GM10266 (cell line): ENCODE data around the gene CHST11.

Experiments
- DNase-seq: peaks from one replicate; pipeline ENCODE4 v3.0.0; 2012; ENCODE audit errors: extremely low spot score
- CTCF ChIP-seq: IDR thresholded peaks from 2 replicates; pipeline ENCODE4 v1.5.1; 2012; ENCODE audit warnings: mild to moderate bottlenecking, low read depth; ENCODE audit not compliant: control insufficient read depth, insufficient read depth; ENCODE audit errors: missing control alignments

CHST11 gene

GRCh38 chr12:104670439-104671408 is 214.0 kb downstream of the CHST11 start:
- DNase-seq: no peak
- TF ChIP-seq CTCF: no peak

GRCh38 chr12:104671409-104672095 is 214.8 kb downstream of the CHST11 start:
- peak; percentile 73 for DNase-seq
- TF ChIP-seq CTCF: no peak

GRCh38 chr12:104672096-104672445 is 215.3 kb downstream of the CHST11 start:
- TF ChIP-seq CTCF: no peak
- DNase-seq: no peak

GRCh38 chr12:104672501-104673265 is 215.9 kb downstream of the CHST11 start:
- no peak for TF ChIP-seq CTCF
- no peak for DNase-seq

GRCh38 chr12:104673294-104673693 is 216.5 kb downstream of the CHST11 start:
- TF ChIP-seq CTCF: no peak
- DNase-seq: no peak

GRCh38 chr12:104673696-104674482 is 217.1 kb downstream of the CHST11 start:
- no peak for DNase-seq
- TF ChIP-seq CTCF: no peak
